A549 treated with dexamethasone at 1 μM for 4 hours (cell line): ENCODE measurements around the gene MGST2. TPM values are rescaled to one million over a fixed set of nuclear protein-coding genes. Genes with fewer than 3 reads are reported as not detected.

ENCODE experiments used
- total RNA-seq: library from RNA; stranded (reverse); fragments of 200-300 nt; extraction: Qiagen RNA extraction; gene quantifications from 5 replicates; pipeline ENCODE4 v1.2.3, GENCODE V29; 2022

MGST2 gene
- 47.5 to 55.3 TPM (median 50.7 TPM) in 5 replicates for total RNA-seq

GRCh38 chr4:139665690-139666529 lies at the start of gene MGST2:
TSS of gene MGST2 (plus strand) at chr4:139665819. CDS start at chr4:139666020, 201 bp downstream.

Other genes starting within 250 kb of the MGST2 start
- 2.1 to 2.5 TPM (median 2.5 TPM) in 5 replicates for gene RAB33B, start 211.7 kb upstream of the MGST2 start, total RNA-seq
- gene SETD7, start 109.6 kb upstream of the MGST2 start, total RNA-seq, result 38.3 to 52.4 TPM (median 44.3 TPM) in 5 replicates